Measurements from ENCODE around the gene FGF13.

FGF13 gene

DNA sequence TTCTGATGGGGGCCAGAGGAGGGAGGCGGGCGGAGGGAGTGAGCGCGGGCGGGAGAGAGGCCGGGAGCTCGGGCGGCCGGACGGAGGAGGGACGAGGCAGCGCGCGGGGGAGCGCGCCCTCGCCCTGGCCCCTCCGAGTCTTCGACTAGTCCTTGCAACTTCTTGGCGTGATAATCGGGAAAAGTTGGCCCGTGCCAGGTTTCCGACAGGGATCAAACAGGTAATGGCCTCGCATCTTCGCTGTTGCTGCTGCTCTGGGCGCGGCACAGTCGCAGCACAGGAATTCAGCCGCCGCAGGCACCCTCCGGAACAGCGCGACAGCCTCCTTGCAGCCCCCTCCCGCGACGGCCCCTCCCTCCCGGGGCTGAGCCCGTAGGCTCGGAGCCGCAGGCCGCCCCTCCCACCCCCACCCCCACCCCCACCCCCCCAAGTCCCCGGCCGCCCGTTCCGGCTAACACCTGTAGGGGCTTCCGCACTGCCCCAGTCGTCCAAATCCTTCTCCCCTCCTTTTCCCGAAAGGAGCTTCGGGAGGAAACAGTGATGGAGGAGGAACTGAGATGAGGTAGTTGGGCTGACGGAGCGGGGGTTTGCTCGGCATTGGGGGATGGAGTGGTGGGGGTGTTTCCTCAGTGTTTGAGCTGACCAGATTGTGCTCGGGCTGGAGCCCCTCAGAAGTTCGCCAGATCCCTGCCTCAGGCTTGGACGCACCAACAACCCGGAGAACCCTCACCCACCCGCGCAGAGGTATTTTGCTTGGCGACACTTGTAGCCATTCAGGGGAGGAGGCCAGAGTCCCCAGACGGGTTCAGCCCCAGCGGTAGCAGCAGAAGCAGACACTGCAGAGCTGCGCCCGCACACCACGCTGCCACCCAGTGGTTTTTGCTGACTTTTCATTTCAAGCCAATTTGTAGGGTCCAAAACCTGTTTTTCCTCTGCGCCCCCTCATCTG, at the start of gene FGF13:
Gene FGF13 (minus strand): TSS at position 319 of the 949 bp plus-strand sequence. CDS start 714 bp downstream, outside the sequence.
- Histone ChIP-seq H3K27ac (no peak within 1 kb of the TSS), H3K27me3 (replicated peaks) (no peaks in the 10 kb centered on the region), H3K4me3 (ENCODE audit: low read depth, low read length) (peak within 1 kb of the TSS; percentile 37), H3K36me3 (replicated peaks) (no peaks in the 10 kb centered on the region)
- DNase-seq: no peak
- in situ Hi-C loops (cut with HindIII; ENCODE audit: low pct_ligation_motif_present, low sequenced_read_pairs): no loop called here
- TF ChIP-seq, protein P1, sequence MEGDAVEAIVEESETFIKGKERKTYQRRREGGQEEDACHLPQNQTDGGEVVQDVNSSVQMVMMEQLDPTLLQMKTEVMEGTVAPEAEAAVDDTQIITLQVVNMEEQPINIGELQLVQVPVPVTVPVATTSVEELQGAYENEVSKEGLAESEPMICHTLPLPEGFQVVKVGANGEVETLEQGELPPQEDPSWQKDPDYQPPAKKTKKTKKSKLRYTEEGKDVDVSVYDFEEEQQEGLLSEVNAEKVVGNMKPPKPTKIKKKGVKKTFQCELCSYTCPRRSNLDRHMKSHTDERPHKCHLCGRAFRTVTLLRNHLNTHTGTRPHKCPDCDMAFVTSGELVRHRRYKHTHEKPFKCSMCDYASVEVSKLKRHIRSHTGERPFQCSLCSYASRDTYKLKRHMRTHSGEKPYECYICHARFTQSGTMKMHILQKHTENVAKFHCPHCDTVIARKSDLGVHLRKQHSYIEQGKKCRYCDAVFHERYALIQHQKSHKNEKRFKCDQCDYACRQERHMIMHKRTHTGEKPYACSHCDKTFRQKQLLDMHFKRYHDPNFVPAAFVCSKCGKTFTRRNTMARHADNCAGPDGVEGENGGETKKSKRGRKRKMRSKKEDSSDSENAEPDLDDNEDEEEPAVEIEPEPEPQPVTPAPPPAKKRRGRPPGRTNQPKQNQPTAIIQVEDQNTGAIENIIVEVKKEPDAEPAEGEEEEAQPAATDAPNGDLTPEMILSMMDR (IDR thresholded peaks at IDR 0.05; ENCODE audit: low read depth, low read length, missing control alignments): peak; percentile 38

GRCh38 chrX:138759217-138759943, 47.9 kb upstream of the FGF13 start:
- in situ Hi-C loops (cut with HindIII; ENCODE audit: low pct_ligation_motif_present, low sequenced_read_pairs): no loop called here
- H3K4me3 ChIP-seq (ENCODE audit: low read depth, low read length): no peak overlapping the region
- no peaks in the 10 kb centered on the region for H3K27me3 ChIP-seq (replicated peaks)
- TF ChIP-seq, protein P1 (IDR thresholded peaks at IDR 0.05; ENCODE audit: low read depth, low read length, missing control alignments): no peak
- H3K27ac ChIP-seq: no peak overlapping the region
- no peaks in the 10 kb centered on the region for H3K36me3 ChIP-seq (replicated peaks)
- no peak for DNase-seq

GRCh38 chrX:138756234-138756633, 44.7 kb upstream of the FGF13 start:
- DNase-seq: peak; percentile 2
- Histone ChIP-seq H3K27ac (no peak overlapping the region), H3K27me3 (replicated peaks) (no peaks in the 10 kb centered on the region), H3K36me3 (replicated peaks) (no peaks in the 10 kb centered on the region), H3K4me3 (ENCODE audit: low read depth, low read length) (no peak overlapping the region)
- TF ChIP-seq, protein P1 (IDR thresholded peaks at IDR 0.05; ENCODE audit: low read depth, low read length, missing control alignments): peak; percentile 46
- in situ Hi-C loops (cut with HindIII; ENCODE audit: low pct_ligation_motif_present, low sequenced_read_pairs): no loop called here

- in situ Hi-C loops (cut with HindIII; ENCODE audit: low pct_ligation_motif_present, low sequenced_read_pairs): no loop called here
- no peak overlapping the region for H3K27ac ChIP-seq
- H3K4me3 ChIP-seq (ENCODE audit: low read depth, low read length): no peak overlapping the region
- H3K27me3 ChIP-seq (replicated peaks): no peaks in the 10 kb centered on the region
- H3K36me3 ChIP-seq (replicated peaks): no peaks in the 10 kb centered on the region
- TF ChIP-seq, protein P1 (IDR thresholded peaks at IDR 0.05; ENCODE audit: low read depth, low read length, missing control alignments): no peak
- DNase-seq: no peak
Measured at GRCh38 chrX:138754861-138755260, 43.3 kb upstream of the FGF13 start.

DNA sequence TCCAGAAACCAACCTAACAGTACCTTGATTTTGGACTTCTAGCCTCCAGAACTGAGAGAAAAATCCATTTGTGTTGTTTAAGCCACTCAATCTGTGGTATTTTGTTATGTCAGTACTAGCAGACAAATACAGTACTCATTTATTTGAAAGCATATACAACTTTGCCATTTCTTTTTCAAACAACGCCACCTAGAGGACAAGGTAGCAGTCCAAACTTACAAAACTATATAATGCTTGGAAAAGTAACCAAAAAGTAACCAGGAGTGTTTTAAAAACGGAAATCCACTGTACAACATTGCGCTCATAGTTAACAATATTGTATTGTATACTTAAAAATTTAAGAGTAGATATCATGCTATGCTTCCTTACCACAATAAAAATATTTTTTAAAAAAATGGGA, 37.0 kb upstream of the FGF13 start:
- no peak overlapping the region for H3K27ac ChIP-seq
- no peaks in the 10 kb centered on the region for H3K36me3 ChIP-seq (replicated peaks)
- TF ChIP-seq, protein P1 (IDR thresholded peaks at IDR 0.05; ENCODE audit: low read depth, low read length, missing control alignments): peak; percentile 47
- DNase-seq: no peak
- H3K27me3 ChIP-seq (replicated peaks): no peaks in the 10 kb centered on the region
- H3K4me3 ChIP-seq (ENCODE audit: low read depth, low read length): no peak overlapping the region
- in situ Hi-C loops (cut with HindIII; ENCODE audit: low pct_ligation_motif_present, low sequenced_read_pairs): no loop called here
